Keratinocyte (primary cell): ENCODE data around the gene HOXA7. TPM values are rescaled to one million over a fixed set of nuclear protein-coding genes. Genes with fewer than 3 reads are reported as not detected.

Experiments
- DNase-seq: peaks from one replicate; pipeline ENCODE4 v3.0.0-alpha.2; 2011; ENCODE audit warnings: low read depth, missing footprints, low spot score
- FAIRE-seq: peaks from 2 replicates; lab custom pipeline; 2011; peaks lifted over from hg19 to GRCh38; lab: Jason Lieb, UNC
- H2AFZ ChIP-seq: 2 replicates; pipeline ENCODE4 v1.6.0; 2012; ENCODE audit warnings: low read length, control low read depth, inconsistent platforms; ENCODE audit not compliant: control insufficient read depth
- H3K27ac ChIP-seq: 2 replicates; pipeline ENCODE4 v1.5.1; 2011; ENCODE audit warnings: low read length; ENCODE audit not compliant: control insufficient read depth, insufficient read depth
- H3K27me3 ChIP-seq: 3 replicates; pipeline ENCODE4 v1.6.0; 2011; ENCODE audit warnings: low read length; ENCODE audit not compliant: control insufficient read depth, insufficient read depth; ENCODE audit errors: extremely low read depth
- H3K36me3 ChIP-seq, 2 experiments: 2 replicates in 1 of 2; 3 replicates in 1 of 2; pipeline ENCODE4 v1.5.1; 2011; ENCODE audit warnings: low read length in 2 of 2, mild to moderate bottlenecking in 1 of 2; ENCODE audit not compliant: control insufficient read depth in 2 of 2, insufficient read depth in 2 of 2; ENCODE audit errors: extremely low read depth in 1 of 2
- H3K4me1 ChIP-seq: 3 replicates; pipeline ENCODE4 v1.5.1; 2011; ENCODE audit warnings: low read length; ENCODE audit not compliant: control insufficient read depth, insufficient read depth; ENCODE audit errors: extremely low read depth
- H3K4me2 ChIP-seq: 3 replicates; pipeline ENCODE4 v1.6.0; 2011; ENCODE audit warnings: low read depth, low read length; ENCODE audit not compliant: control insufficient read depth, insufficient read depth; ENCODE audit errors: extremely low read depth
- H3K4me3 ChIP-seq, 3 experiments: fragments of 200-600 bp in 1 of 3; sonication (generic) in 1 of 3; 2 replicates in 2 of 3; 3 replicates in 1 of 3; pipeline ENCODE4 v1.5.1; 2011 to 2016; ENCODE audit warnings: low read length in 3 of 3, mild to moderate bottlenecking in 3 of 3, control low read depth in 2 of 3, inconsistent platforms in 1 of 3, low read depth in 1 of 3, mixed read lengths in 1 of 3, mixed run types in 1 of 3, moderate library complexity in 1 of 3; ENCODE audit not compliant: control insufficient read depth in 2 of 3, insufficient read depth in 2 of 3; ENCODE audit errors: extremely low read depth in 1 of 3
- H3K79me2 ChIP-seq: 2 replicates; pipeline ENCODE4 v1.6.0; 2012; ENCODE audit warnings: low read length; ENCODE audit not compliant: control insufficient read depth, insufficient read depth
- H3K9ac ChIP-seq: 3 replicates; pipeline ENCODE4 v1.6.0; 2011; ENCODE audit warnings: low read length; ENCODE audit not compliant: control insufficient read depth, insufficient read depth; ENCODE audit errors: extremely low read depth
- H3K9me1 ChIP-seq: 3 replicates; pipeline ENCODE4 v1.6.0; 2011; ENCODE audit warnings: low read length; ENCODE audit not compliant: control insufficient read depth, insufficient read depth; ENCODE audit errors: extremely low read depth
- H3K9me3 ChIP-seq: 2 replicates; pipeline ENCODE4 v1.5.1; 2012; ENCODE audit warnings: low read depth, low read length; ENCODE audit not compliant: control insufficient read depth
- H4K20me1 ChIP-seq: 3 replicates; pipeline ENCODE4 v1.6.0; 2011; ENCODE audit warnings: low read length; ENCODE audit not compliant: control insufficient read depth, insufficient read depth; ENCODE audit errors: extremely low read depth
- CTCF ChIP-seq, 3 experiments: IDR thresholded peaks in 1 of 3; conservative IDR thresholded peaks in 1 of 3; optimal IDR thresholded peaks in 1 of 3; 2 replicates in 2 of 3; 3 replicates in 1 of 3; pipeline versions ENCODE3 to v1.5.1; 2011; ENCODE audit warnings: low read length in 3 of 3, mild to moderate bottlenecking in 3 of 3, moderate library complexity in 2 of 3, control low read depth in 1 of 3, inconsistent platforms in 1 of 3; ENCODE audit not compliant: insufficient read depth in 2 of 3; ENCODE audit errors: extremely low read depth in 1 of 3
- EZH2 ChIP-seq: IDR thresholded peaks from one replicate; pipeline ENCODE4 v1.6.1; 2012; ENCODE audit warnings: inconsistent platforms, mild to moderate bottlenecking, low read length, moderate library complexity
- dilution Hi-C: fragments of 300-500 bp; cut with MboI; formaldehyde crosslinking; loops from one replicate; pipeline ENCODE4 v1.7.0; 2020; ENCODE audit warnings: low sequenced_read_pairs; ENCODE audit not compliant: extremely low pct_ligation_motif_present
- polyA plus RNA-seq, 5 experiments: library from polyadenylated mRNA; depleted of rRNA in 3 of 5; stranded (reverse) in 3 of 5; stranded (forward) in 1 of 5; unstranded in 1 of 5; fragments of >200 nt; gene quantifications; 1 replicate in 1 of 5; 2 replicates in 3 of 5; 3 replicates in 1 of 5; pipeline versions ENCODE4 v1.2.1 to v1.2.3, GENCODE V29; 2011 to 2012; ENCODE audit warnings: missing spikeins in 2 of 5, low read depth in 1 of 5, low replicate concordance in 1 of 5

Gene HOXA7
- polyA plus RNA-seq, 1 donor (not counting 4 experiments of a cell fraction or from before 2014, with no cell fraction given) = 8.1 TPM

GRCh38 chr7:27148031-27148755 lies 8.3 kb downstream of the HOXA7 start:
- peak overlapping the region; percentile 98 for H3K4me2 ChIP-seq

GRCh38 chr7:27147199-27148030 lies 9.1 kb downstream of the HOXA7 start, which contains the start of gene HOXA6:
HOXA6 (minus strand) TSS chr7:27147774; CDS start chr7:27147749, 25 bp downstream.
- peaks cover 90% of the 10 kb centered on the region for H3K79me2 ChIP-seq
- H3K36me3 ChIP-seq = peaks cover 0 to 7% of the 10 kb centered on the region in 2 experiments
- peak within 1 kb of the TSS; percentile 46 for H2AFZ ChIP-seq
- no peaks in the 10 kb centered on the region for H4K20me1 ChIP-seq
- TF ChIP-seq EZH2 = no peak
- no peak for TF ChIP-seq CTCF (optimal IDR thresholded peaks at IDR 0.05 in 1 of 3, IDR thresholded peaks at IDR 0.05 in 1 of 3, conservative IDR thresholded peaks at IDR 0.05 in 1 of 3; ENCODE audit: extremely low read depth in 1 of 3, insufficient read depth in 2 of 3, low read length in 3 of 3)
- no peak for FAIRE-seq
- H3K27me3 ChIP-seq = no peaks in the 10 kb centered on the region
- H3K9ac ChIP-seq = peak within 1 kb of the TSS; percentile 93
- H3K4me3 ChIP-seq = peak within 1 kb of the TSS; percentile 60 to 83 (median 74)
- H3K4me2 ChIP-seq = peak within 1 kb of the TSS; percentile 98
- H3K9me1 ChIP-seq = no peaks in the 10 kb centered on the region
- H3K9me3 ChIP-seq = no peaks in the 10 kb centered on the region
- peaks cover 52% of the 10 kb centered on the region for H3K4me1 ChIP-seq
- dilution Hi-C loops = no loop called here
- H3K27ac ChIP-seq = peak within 1 kb of the TSS; percentile 87
- no peak for DNase-seq

More at GRCh38 chr7:27148031-27148755, 8.3 kb downstream of the HOXA7 start:
- no peaks in the 10 kb centered on the region for H4K20me1 ChIP-seq
- H3K27me3 ChIP-seq = no peaks in the 10 kb centered on the region
- H3K27ac ChIP-seq = peak overlapping the region; percentile 87
- H3K9ac ChIP-seq = peak overlapping the region; percentile 93
- dilution Hi-C loops = no loop called here
- H3K36me3 ChIP-seq = peaks cover 0 to 7% of the 10 kb centered on the region in 2 experiments
- TF ChIP-seq EZH2 (no peak), CTCF (optimal IDR thresholded peaks at IDR 0.05 in 1 of 3, IDR thresholded peaks at IDR 0.05 in 1 of 3, conservative IDR thresholded peaks at IDR 0.05 in 1 of 3; ENCODE audit: extremely low read depth in 1 of 3, insufficient read depth in 2 of 3, low read length in 3 of 3) (no peak)
- DNase-seq (no peak), FAIRE-seq (no peak)
- no peaks in the 10 kb centered on the region for H3K9me3 ChIP-seq
- peak overlapping the region; percentile 17 for H2AFZ ChIP-seq
- H3K9me1 ChIP-seq = no peaks in the 10 kb centered on the region
- H3K4me1 ChIP-seq = peaks cover 59% of the 10 kb centered on the region
- peak overlapping the region; percentile 60 to 83 (median 74) for H3K4me3 ChIP-seq
- H3K79me2 ChIP-seq = peaks cover 83% of the 10 kb centered on the region
